KMS-11 (cell line): ENCODE results near the gene PPIF.

Experiments
- H2AFZ ChIP-seq: fragments of 200-600 bp; sonication (generic); 2 replicates; pipeline ENCODE4 v1.6.1; 2016; ENCODE audit warnings: antibody characterized with exemption, mixed run types, low read depth
- H3K27ac ChIP-seq: fragments of 200-600 bp; sonication (generic); 2 replicates; pipeline ENCODE4 v1.6.1; 2016; ENCODE audit warnings: mild to moderate bottlenecking, mixed run types
- H3K27me3 ChIP-seq: fragments of 200-600 bp; sonication (generic); 2 replicates; pipeline ENCODE4 v1.6.1; 2017; ENCODE audit warnings: mild to moderate bottlenecking, low read depth, mixed run types, moderate library complexity; ENCODE audit not compliant: insufficient read depth
- H3K36me3 ChIP-seq: fragments of 200-600 bp; sonication (generic); 2 replicates; pipeline ENCODE4 v1.6.1; 2017; ENCODE audit warnings: mild to moderate bottlenecking, mixed run types; ENCODE audit not compliant: insufficient read depth
- H3K4me1 ChIP-seq: fragments of 200-600 bp; sonication (generic); 2 replicates; pipeline ENCODE4 v1.6.1; 2016; ENCODE audit warnings: mild to moderate bottlenecking, low read depth, mixed run types; ENCODE audit not compliant: poor library complexity, severe bottlenecking
- H3K4me2 ChIP-seq: fragments of 200-600 bp; sonication (generic); 2 replicates; pipeline ENCODE4 v1.7.0; 2016; ENCODE audit warnings: mild to moderate bottlenecking, mixed run types
- H3K4me3 ChIP-seq: fragments of 200-600 bp; sonication (generic); IDR thresholded peaks from 2 replicates; pipeline ENCODE4 v1.6.1; 2017; ENCODE audit warnings: low read depth, low read length, mixed read lengths; ENCODE audit not compliant: insufficient read depth
- H3K79me2 ChIP-seq: fragments of 200-600 bp; sonication (generic); 2 replicates; pipeline ENCODE4 v1.6.1; 2016; ENCODE audit warnings: low read depth, mixed run types; ENCODE audit not compliant: insufficient read depth
- H3K9ac ChIP-seq: fragments of 200-600 bp; sonication (generic); 2 replicates; pipeline ENCODE4 v1.6.1; 2016; ENCODE audit warnings: mild to moderate bottlenecking, mixed run types
- H4K20me1 ChIP-seq: fragments of 200-600 bp; sonication (generic); 2 replicates; pipeline ENCODE4 v1.6.1; 2016; ENCODE audit warnings: mild to moderate bottlenecking, mixed run types; ENCODE audit not compliant: insufficient read depth
- CTCF ChIP-seq: fragments of 200-600 bp; sonication (generic); conservative IDR thresholded peaks from 2 replicates; pipeline ENCODE4 v1.6.1; 2017; ENCODE audit warnings: low read depth, mild to moderate bottlenecking, antibody characterized with exemption, low read length, moderate library complexity, mixed read lengths

PPIF gene

GRCh38 chr10:79393924-79394610 is 46.8 kb downstream of the PPIF start:
- H3K27me3 ChIP-seq = no peaks in the 10 kb centered on the region
- H3K4me2 ChIP-seq = no peak overlapping the region
- H3K27ac ChIP-seq = no peak overlapping the region
- no peaks in the 10 kb centered on the region for H3K4me1 ChIP-seq
- no peaks in the 10 kb centered on the region for H3K79me2 ChIP-seq
- no peak overlapping the region for H3K9ac ChIP-seq
- no peak for TF ChIP-seq CTCF
- H3K36me3 ChIP-seq = no peaks in the 10 kb centered on the region
- no peak overlapping the region for H2AFZ ChIP-seq
- H3K4me3 ChIP-seq = no peak overlapping the region
- no peaks in the 10 kb centered on the region for H4K20me1 ChIP-seq

GRCh38 chr10:79394664-79395063 is 47.4 kb downstream of the PPIF start:
- no peak for TF ChIP-seq CTCF
- no peak overlapping the region for H3K9ac ChIP-seq
- H3K27ac ChIP-seq = no peak overlapping the region
- H3K4me2 ChIP-seq = no peak overlapping the region
- H4K20me1 ChIP-seq = no peaks in the 10 kb centered on the region
- no peak overlapping the region for H2AFZ ChIP-seq
- H3K4me3 ChIP-seq = no peak overlapping the region
- H3K79me2 ChIP-seq = no peaks in the 10 kb centered on the region
- no peaks in the 10 kb centered on the region for H3K36me3 ChIP-seq
- no peaks in the 10 kb centered on the region for H3K27me3 ChIP-seq
- no peaks in the 10 kb centered on the region for H3K4me1 ChIP-seq

GRCh38 chr10:79396520-79396919 is 49.3 kb downstream of the PPIF start:
- Histone ChIP-seq H3K4me1 (no peaks in the 10 kb centered on the region), H2AFZ (no peak overlapping the region), H3K9ac (no peak overlapping the region), H3K36me3 (no peaks in the 10 kb centered on the region), H3K79me2 (no peaks in the 10 kb centered on the region), H3K27ac (no peak overlapping the region), H3K4me3 (no peak overlapping the region), H4K20me1 (no peaks in the 10 kb centered on the region), H3K4me2 (no peak overlapping the region), H3K27me3 (no peaks in the 10 kb centered on the region)
- TF ChIP-seq CTCF = no peak

DNA sequence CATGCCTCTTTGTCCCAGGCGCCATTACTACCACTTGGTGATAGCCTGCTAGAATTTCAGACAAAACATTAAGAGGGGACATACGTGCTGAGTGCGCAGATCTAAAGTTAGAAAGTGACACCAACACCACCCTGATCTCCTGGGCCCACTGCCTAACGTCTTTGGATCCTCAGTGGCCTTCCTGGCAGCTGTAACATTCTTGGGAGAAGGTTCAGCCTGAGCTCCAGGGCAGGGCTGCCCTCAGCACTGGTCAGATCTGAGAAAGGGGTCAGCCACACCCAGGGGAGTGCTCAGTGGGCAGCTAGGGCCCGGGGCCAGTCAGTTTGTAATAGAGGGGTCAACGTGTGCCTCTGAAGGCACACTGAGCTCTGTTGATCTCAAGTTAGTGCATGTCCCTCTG is 49.8 kb downstream of the PPIF start:
- Histone ChIP-seq H3K4me2 (no peak overlapping the region), H3K79me2 (no peaks in the 10 kb centered on the region), H3K9ac (no peak overlapping the region), H3K4me1 (no peaks in the 10 kb centered on the region), H2AFZ (no peak overlapping the region), H3K4me3 (no peak overlapping the region), H4K20me1 (no peaks in the 10 kb centered on the region), H3K27ac (no peak overlapping the region), H3K36me3 (no peaks in the 10 kb centered on the region), H3K27me3 (no peaks in the 10 kb centered on the region)
- TF ChIP-seq CTCF = no peak
